NCI-H1105 treated with DMSO at 0.1 percent for 48 hours (cell line): ENCODE measurements around the gene SARM1.
"Not testable (repeated sequence)": the region's sequence is repeated elsewhere in the genome, so short reads cannot be mapped to it uniquely, and the experiment has no call there.

Source experiments
- DNase-seq: peaks from one replicate; lab custom pipeline; 2025; lab: John Stamatoyannopoulos, UW

The SARM1 gene

DNA sequence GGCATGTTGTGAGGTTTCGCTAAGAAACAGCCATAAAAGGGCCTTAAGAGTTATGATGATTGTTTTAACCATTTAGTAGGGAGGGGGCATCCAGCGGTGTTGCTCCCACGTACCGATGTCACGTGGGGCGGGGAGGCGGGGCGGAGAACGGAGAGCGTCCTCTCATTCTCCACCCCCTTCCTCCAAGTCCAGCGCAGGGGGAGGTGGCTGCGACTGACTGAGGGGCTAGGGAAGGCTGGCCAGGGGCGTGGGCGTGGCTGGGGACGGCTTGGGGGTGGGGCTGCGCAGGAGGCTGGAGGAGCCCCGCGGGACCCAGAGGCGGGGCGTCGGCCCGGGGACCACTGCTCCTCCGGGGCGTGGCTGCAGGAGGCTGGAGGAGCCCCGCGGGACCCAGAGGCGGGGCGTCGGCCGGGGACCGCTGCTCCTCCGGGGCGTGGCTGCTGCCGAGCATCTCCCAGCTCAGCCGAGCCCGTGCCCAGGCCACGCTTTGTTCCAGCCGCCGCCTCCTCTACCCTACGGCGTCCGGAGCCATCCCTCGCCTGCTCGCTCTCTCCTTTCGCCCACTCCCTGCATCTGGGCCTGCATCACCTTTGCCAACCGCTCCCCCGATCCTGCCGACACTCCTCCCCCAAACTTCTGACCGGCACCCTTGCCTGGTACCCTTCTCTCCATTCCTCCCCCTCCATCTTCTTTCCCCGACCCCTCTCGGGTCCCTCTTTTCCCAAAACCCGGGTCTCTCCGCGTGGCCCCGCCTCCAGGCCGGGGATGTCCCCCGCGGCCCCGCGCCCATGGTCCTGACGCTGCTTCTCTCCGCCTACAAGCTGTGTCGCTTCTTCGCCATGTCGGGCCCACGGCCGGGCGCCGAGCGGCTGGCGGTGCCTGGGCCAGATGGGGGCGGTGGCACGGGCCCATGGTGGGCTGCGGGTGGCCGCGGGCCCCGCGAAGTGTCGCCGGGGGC is at the start of gene SARM1:
TSS of gene SARM1 (plus strand) at position 450 of the 958 bp plus-strand sequence. CDS start at position 789, 339 bp downstream.
- peak; percentile 94 for DNase-seq

DNA sequence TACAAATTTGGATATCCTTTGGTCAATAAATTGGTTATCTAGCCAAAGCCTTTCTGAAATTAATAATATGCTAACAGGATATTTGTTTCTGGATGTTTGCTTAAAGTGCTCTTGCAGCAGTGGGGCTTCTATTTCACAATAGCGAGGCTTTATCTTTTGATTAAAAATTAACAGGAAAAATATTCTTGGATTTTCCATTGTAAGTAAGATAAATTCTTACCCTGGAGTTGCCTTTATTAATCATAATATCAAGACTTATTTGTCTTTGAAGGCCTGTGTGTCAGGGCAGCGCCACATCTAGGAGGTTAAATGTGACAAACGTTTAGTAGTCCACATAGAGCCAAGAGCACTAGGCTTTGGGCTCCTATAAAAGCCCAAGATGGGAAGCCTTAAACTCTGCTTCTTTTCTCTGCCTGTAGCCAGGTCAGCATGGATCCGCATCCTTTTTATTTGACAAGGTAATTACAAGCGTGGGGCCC is 47.2 kb upstream of the SARM1 start:
- DNase-seq = no peak

DNA sequence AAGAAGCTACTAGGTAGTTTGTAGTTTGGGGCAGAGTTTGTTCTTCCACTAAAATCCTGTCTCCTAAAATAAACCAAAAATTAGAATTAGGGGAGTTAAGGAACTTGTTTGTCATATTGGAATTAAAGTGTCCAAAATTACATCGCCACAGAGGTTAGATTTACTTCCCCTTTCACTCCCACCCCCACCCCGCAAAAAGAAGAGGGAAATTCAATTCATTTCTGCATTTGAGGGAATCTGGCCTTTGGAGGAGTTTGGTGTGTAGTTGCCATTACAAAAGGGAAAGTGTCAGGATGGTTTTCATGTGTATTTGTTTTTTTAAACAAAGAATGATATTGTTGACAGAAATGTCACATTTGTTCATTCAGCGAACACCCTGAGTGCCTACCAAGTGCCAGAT is 46.7 kb upstream of the SARM1 start:
- DNase-seq = no peak

DNA sequence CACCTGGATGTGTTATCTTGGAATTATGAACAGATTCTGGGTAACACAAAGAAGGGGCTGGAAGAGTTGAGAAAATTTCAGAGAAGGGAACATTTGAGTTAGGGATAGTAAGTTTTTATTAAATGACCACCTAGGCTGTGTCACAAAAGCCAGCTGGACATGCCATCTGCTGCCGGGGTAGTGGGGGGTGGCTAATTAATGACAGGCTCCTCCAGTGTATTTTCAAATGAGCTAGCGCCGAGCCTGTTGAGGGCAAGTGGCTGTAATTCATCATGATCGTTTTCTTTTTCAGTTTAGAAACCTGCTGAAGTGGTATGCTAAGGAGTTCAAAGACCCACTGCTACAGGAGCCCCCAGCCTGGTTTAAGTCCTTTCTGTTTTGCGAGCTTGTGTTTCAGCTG is 46.3 kb upstream of the SARM1 start:
- no peak for DNase-seq

GRCh38 chr17:28326114-28326513 is 45.4 kb upstream of the SARM1 start:
- DNase-seq = no peak

GRCh38 chr17:28327031-28327607 is 44.4 kb upstream of the SARM1 start:
- no peak for DNase-seq

DNA sequence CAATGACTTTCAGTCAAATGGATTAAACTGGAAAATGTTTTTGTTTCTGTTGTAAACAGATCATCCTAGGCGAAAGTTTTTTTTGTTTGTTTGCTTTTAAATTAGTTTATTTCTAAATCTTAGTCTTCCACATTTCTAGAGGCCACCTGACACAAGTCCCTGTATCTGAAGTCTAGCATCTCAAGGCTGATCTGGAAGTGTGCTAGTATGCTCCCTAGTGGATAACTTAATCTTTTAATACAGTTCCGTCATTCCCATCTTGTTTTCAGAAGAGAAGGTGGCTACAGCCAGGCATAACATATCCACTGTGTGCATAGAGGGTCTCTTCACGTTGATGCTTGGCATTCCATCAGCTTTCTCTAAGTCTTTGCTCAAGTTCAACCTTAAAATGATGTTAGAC is 43.8 kb upstream of the SARM1 start:
- DNase-seq = no peak

DNA sequence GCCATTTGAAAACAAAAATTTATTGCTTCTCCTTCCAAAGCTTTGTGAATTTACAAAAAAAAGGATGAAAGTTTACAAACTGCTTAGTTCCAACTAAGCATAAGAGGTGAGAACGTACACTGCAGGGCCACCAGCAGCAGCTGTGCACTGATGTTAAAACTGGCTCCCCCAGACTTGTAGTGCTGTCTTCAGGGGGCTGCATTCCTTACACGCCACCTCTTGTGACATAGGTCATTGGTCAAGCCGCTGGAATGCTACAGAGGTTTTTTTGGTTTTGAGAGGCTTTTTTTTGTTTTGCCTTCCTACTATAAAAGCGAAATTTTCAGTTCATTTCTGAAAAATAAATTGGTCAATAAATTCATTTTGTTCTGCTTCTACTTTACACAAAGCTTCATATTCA is 43.2 kb upstream of the SARM1 start:
- no peak for DNase-seq

GRCh38 chr17:28330671-28331070 is 40.8 kb upstream of the SARM1 start:
- no peak for DNase-seq

GRCh38 chr17:28331891-28332420 is 39.5 kb upstream of the SARM1 start:
- no peak for DNase-seq

DNA sequence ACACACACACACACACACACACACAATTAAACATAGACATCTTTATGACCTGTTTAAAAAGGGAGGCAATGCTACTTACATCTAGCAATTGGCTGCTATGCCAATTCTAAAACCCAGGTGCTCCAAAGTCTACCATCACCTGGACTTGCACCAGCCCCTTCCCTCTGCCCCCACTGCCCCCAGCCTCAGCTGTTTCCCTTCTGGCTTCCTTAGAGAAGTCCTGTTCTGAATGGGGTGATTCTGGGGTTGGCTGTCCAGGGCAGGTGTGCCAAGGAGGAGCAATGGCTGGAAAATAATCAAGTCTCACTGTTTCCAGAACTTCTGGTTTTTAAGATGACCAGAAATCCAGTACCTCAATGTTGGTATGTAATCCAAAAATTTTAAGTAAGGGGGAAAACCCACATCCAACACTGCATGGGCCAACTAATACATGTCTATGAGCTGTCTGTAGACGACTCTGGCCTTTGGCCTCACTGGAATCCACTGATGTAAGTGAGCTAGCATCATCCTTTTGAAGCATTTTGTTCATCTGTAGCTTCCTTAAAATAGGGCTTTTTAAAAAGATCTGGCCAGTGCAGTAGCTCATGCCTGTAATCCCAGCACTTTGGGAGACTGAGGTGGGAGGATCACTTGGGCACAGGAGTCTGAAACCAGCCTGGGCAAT is 38.3 kb upstream of the SARM1 start:
- DNase-seq = no peak

- DNase-seq = no peak
Observed at GRCh38 chr17:28334171-28334570, 37.3 kb upstream of the SARM1 start.

DNA sequence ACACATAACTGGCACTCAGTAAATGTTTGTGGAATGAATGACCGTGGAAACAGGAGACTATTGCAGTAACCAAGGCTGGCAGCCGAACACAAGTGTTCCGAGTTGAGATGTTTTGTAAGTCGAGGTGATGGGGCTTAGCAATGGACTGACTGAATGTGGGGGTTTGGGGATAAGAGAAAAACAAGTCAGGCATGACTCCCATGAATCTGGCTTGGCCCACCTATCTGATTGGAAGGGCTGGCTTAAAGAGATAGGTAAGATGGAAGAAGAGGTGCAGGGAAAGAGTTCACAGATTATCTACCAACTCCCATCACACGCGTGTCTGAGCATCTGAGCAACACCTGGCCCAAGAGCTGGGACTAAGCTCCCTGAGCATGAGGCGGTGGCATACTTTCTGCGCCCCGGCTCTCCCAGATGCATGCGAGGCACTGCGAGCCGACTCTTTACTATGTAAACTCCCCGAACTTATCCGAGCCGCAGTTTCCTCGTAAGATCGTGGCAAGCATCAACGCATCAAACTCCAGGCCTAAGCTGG is 36.8 kb upstream of the SARM1 start:
- no peak for DNase-seq

DNA sequence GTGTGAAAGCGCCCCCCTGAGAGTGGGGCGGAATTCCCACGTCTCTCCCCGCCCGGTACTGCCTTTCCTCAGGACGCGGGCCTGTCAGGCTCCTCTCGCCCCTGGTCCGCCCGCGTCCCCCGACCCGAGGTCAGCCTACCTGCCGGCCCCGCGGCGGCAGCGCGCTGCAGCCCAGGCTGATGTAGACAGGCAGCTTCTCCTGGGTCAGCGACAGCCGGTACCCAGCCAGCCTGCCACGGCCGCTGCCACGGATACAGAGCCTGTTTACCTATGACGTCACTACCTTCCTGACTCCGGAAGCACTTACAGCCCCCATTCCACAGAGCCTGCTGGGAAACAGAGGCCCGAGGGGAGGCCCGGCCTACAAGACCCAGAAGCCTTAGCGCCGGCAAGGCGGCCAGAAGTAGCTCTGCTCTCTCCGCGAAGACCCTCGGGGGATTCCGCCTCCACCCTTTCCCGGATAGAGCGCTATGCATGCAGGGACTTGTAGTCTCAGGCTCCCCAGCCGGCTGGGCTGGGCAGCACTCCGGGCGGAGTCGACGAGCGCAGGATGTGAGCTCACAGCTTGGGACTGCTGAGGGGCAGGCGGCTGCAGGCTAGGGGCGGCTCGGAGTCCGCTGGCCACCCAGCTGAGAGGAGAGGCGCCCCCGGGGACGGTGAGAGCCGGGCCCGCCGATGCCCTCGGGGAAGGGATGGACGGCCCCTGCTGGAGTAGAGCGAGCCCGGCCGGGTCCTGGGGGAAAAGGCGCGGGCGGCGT is 36.1 kb upstream of the SARM1 start, which contains the start of the genes IFT20 and TNFAIP1:
TSS of gene IFT20 (minus strand) at position 272 of the 758 bp plus-strand sequence. CDS start 3,487 bp downstream, outside the sequence.
TSS of gene TNFAIP1 (plus strand) at position 561 of the 758 bp plus-strand sequence. CDS start 3,761 bp downstream, outside the sequence.
- DNase-seq = peak; percentile 99

- peak; percentile 60 for DNase-seq
Observed at GRCh38 chr17:28335959-28336871, 35.3 kb upstream of the SARM1 start.

DNA sequence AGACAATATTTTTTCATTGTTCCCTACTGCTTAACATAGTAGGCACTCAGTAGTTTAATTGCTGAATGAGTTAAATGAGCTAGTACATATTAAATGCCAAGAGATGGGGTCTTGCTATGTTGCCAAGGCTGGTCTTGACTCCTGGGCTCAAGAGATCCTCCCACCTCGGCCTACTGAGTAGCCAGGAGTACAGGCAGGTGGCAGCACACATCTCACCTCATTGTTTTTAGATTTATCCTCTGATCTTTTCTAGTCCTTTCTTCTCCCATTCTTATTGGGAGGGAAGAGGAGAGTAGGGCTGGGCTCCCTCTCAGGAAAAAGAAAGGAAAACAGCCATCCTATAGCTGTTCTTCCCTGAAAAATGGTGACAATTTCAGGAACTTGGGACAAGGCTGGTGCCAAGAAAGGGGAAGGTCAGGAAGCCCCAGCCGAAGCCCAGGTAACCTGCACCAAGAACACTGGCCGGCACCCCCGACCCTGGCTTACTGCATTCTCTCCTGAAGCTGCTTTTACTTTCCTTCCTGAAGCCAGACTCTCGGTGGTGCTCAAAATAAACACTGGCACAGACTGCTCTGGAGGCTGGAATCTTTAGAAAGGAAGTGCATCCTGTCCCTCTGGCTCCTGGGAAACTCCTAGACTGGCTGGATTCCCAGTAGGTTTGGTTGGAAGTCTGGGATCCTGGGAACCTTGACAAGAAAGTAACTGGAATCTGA is 33.3 kb upstream of the SARM1 start:
- no peak for DNase-seq

DNA sequence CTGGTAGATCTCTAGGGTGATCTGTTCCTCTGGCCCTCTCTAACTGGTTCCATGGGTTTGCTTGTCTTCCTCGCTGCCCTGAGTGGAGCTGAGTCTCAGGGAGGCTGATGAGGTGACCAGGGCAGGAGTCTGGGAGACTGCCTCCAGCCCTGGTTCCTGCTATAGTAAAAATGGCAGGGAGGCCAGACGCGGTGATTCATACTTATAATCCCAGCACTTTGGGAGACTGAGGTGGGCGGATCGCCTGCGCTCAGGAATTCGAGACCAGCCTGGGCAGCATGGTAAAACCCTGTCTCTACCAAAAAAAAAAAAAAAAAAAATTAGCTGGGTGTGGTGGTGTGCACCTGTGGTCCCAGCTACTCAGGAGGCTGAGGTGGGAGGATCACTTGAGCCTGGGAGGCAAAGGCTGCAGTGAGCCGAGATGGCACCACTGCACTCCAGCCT is 32.7 kb upstream of the SARM1 start:
- not testable (repeated sequence) for DNase-seq

DNA sequence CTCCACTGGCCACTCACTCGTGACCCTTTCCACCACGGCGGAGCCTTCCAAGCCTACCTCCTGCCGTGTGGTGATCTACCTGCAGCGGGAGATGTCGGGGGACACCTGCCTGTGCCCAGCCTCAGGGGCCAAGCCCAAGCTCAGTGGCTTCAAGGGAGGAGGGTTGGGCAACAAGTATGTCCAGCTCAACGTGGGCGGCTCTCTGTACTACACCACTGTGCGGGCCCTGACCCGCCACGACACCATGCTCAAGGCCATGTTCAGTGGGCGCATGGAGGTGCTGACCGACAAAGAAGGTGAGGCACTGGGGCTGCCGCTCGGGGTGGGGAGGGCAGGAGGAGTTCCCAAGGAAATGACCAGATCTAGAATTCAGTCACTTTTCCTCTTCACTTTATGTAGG is 32.1 kb upstream of the SARM1 start:
- no peak for DNase-seq

GRCh38 chr17:28340374-28340773 is 31.1 kb upstream of the SARM1 start:
- no peak for DNase-seq
